Glutamatergic neuron (in vitro differentiated cells): ENCODE data around the gene KBTBD7. TPM values are rescaled to one million over a fixed set of nuclear protein-coding genes. Genes with fewer than 3 reads are reported as not detected.
"Not testable (repeated sequence)": the region's sequence is repeated elsewhere in the genome, so short reads cannot be mapped to it uniquely, and the experiment has no call there.

ENCODE experiments used
- DNase-seq: peaks from one replicate; pipeline ENCODE4 v3.0.0; 2022
- H3K27ac Mint-ChIP-seq: one replicate; pipeline ENCODE4 v1.8.0; 2020; ENCODE audit warnings: mild to moderate bottlenecking, mixed read lengths, inconsistent platforms; ENCODE audit not compliant: unreplicated experiment
- H3K27me3 Mint-ChIP-seq: one replicate; pipeline ENCODE4 v1.8.0; 2020; ENCODE audit warnings: mild to moderate bottlenecking, moderate library complexity, mixed read lengths, inconsistent platforms; ENCODE audit not compliant: unreplicated experiment
- H3K36me3 Mint-ChIP-seq: one replicate; pipeline ENCODE4 v1.8.0; 2020; ENCODE audit warnings: mild to moderate bottlenecking, mixed read lengths, inconsistent platforms; ENCODE audit not compliant: unreplicated experiment
- H3K4me1 Mint-ChIP-seq: one replicate; pipeline ENCODE4 v1.8.0; 2020; ENCODE audit warnings: mild to moderate bottlenecking, low read depth, mixed read lengths, inconsistent platforms; ENCODE audit not compliant: unreplicated experiment
- H3K4me3 Mint-ChIP-seq: one replicate; pipeline ENCODE4 v1.8.0; 2020; ENCODE audit warnings: mild to moderate bottlenecking, mixed read lengths, inconsistent platforms; ENCODE audit not compliant: unreplicated experiment
- H3K9me3 Mint-ChIP-seq: one replicate; pipeline ENCODE4 v1.8.0; 2020; ENCODE audit warnings: mild to moderate bottlenecking, moderate library complexity, mixed read lengths, inconsistent platforms; ENCODE audit not compliant: unreplicated experiment
- total RNA-seq: library from RNA; stranded (reverse); fragmentation: NEBNext Ultra II Directional; extraction: Animal tissue kit (Norgen Biotek cat#: 25700); gene quantifications from one replicate; pipeline ENCODE4 v1.2.1, GENCODE V29; 2021; ENCODE audit not compliant: unreplicated experiment
- TF ChIP-seq, protein P1 (sequence below): fragments of 200-600 bp; sonication (generic); IDR thresholded peaks from one replicate; pipeline ENCODE4 v1.5.0; 2021; ENCODE audit not compliant: partially characterized antibody, unreplicated experiment

KBTBD7 gene
- total RNA-seq, 1 donor from 2014 or later: 7.2 TPM

GRCh38 chr13:41177616-41178015 lies 16.8 kb downstream of the KBTBD7 start:
- H3K36me3 Mint-ChIP-seq: peaks cover 12% of the 10 kb centered on the region
- no peak overlapping the region for H3K27ac Mint-ChIP-seq
- DNase-seq: no peak
- H3K4me1 Mint-ChIP-seq: no peaks in the 10 kb centered on the region
- no peaks in the 10 kb centered on the region for H3K9me3 Mint-ChIP-seq
- H3K27me3 Mint-ChIP-seq: no peaks in the 10 kb centered on the region
- H3K4me3 Mint-ChIP-seq: no peak overlapping the region
- TF ChIP-seq, protein P1, sequence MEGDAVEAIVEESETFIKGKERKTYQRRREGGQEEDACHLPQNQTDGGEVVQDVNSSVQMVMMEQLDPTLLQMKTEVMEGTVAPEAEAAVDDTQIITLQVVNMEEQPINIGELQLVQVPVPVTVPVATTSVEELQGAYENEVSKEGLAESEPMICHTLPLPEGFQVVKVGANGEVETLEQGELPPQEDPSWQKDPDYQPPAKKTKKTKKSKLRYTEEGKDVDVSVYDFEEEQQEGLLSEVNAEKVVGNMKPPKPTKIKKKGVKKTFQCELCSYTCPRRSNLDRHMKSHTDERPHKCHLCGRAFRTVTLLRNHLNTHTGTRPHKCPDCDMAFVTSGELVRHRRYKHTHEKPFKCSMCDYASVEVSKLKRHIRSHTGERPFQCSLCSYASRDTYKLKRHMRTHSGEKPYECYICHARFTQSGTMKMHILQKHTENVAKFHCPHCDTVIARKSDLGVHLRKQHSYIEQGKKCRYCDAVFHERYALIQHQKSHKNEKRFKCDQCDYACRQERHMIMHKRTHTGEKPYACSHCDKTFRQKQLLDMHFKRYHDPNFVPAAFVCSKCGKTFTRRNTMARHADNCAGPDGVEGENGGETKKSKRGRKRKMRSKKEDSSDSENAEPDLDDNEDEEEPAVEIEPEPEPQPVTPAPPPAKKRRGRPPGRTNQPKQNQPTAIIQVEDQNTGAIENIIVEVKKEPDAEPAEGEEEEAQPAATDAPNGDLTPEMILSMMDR: no peak

DNA sequence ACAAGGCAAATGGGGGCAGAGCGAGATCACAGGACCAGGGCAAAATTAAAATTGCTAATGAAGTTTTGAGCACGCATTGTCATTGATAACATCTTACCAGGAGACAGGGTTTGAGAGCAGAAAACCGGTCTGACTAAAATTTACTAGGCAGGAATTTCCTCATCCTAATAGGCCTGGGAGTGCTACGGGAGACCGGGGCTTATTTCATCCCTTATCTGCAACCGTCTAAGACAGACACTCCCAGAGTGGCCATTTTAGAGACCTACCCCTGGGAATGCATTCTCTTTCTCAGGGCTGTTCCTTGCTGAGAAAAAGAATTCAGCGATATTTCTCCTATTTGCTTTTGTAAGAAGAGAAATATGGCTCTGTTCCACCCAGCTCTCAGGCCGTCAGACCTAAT lies 18.8 kb downstream of the KBTBD7 start:
- not testable (repeated sequence) for DNase-seq, H3K9me3 Mint-ChIP-seq, H3K4me3 Mint-ChIP-seq, H3K4me1 Mint-ChIP-seq, H3K27me3 Mint-ChIP-seq, H3K27ac Mint-ChIP-seq
- H3K36me3 Mint-ChIP-seq: peaks cover 12% of the 10 kb centered on the region

GRCh38 chr13:41162151-41162550 lies 32.2 kb downstream of the KBTBD7 start:
- TF ChIP-seq, protein P1: no peak
- H3K27ac Mint-ChIP-seq: no peak overlapping the region
- no peaks in the 10 kb centered on the region for H3K4me1 Mint-ChIP-seq
- DNase-seq: no peak
- H3K9me3 Mint-ChIP-seq: no peaks in the 10 kb centered on the region
- peaks cover 2% of the 10 kb centered on the region for H3K27me3 Mint-ChIP-seq
- no peak overlapping the region for H3K4me3 Mint-ChIP-seq
- H3K36me3 Mint-ChIP-seq: no peaks in the 10 kb centered on the region

GRCh38 chr13:41159174-41159573 lies 35.2 kb downstream of the KBTBD7 start:
- Mint-ChIP-seq H3K27me3 (peaks cover 2% of the 10 kb centered on the region), H3K4me1 (peaks cover 4% of the 10 kb centered on the region), H3K9me3 (no peaks in the 10 kb centered on the region), H3K4me3 (no peak overlapping the region), H3K36me3 (no peaks in the 10 kb centered on the region), H3K27ac (no peak overlapping the region)
- TF ChIP-seq, protein P1: no peak
- DNase-seq: no peak

DNA sequence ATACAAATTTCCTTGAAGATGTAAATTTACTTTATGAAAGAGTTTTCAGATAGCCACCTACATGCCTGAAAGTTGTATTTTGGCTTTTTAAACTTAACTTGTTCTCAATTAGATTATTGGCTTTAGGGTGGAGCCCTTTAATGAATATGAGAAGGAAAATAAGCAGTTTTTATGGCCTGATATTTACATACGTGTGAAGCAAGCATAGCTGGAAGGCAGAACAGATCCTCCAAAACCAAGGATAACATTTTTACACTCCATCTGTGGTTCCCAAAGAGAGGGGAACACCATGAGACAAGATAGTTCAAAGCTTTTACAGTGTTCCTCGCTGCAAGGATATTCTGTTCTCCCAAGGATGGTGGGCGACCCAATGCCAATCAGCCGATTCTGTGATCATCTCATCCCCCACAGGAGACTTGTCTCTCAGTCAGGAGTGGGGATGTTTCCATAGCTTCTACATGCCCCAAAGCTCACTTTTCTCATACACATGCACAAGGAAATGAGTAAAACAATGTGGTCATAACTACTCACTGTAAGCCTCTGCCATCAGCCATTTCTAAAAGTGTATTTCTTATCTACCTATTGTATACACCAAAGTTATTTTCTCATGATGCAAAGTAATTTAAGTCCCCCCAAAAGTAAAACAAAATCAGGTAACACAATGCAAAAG lies 37.2 kb downstream of the KBTBD7 start:
- H3K27ac Mint-ChIP-seq: no peak overlapping the region
- peaks cover 4% of the 10 kb centered on the region for H3K4me1 Mint-ChIP-seq
- TF ChIP-seq, protein P1: no peak
- H3K4me3 Mint-ChIP-seq: no peak overlapping the region
- H3K27me3 Mint-ChIP-seq: no peaks in the 10 kb centered on the region
- H3K9me3 Mint-ChIP-seq: no peaks in the 10 kb centered on the region
- no peaks in the 10 kb centered on the region for H3K36me3 Mint-ChIP-seq
- no peak for DNase-seq
